ENCODE measurements around the gene SKP1.

SKP1 gene

DNA sequence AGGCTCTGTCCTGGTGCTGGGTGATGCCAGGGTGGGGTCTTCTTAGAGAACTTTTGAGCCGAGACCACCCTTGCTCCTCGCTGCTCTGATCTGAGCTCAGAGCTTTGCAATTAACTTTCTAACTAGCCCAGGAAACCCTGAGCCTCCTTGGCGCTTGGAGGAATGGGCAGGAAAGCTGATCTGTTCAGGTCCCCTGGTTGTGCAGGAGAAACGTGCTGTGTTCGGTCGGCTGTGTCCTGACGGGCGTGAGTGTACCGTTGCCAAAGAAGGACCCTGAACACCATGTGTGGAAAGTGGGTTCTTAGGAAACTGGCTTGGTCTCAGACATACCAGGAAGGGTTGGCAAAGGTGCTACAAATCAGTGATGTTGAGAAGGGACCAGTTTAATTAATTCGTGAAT is 60.5 kb downstream of the SKP1 start:
- H3K9me3 ChIP-seq (ENCODE audit: control insufficient read depth, insufficient read depth, low read depth, low read length) = no peaks in the 10 kb centered on the region
- H3K36me3 ChIP-seq (ENCODE audit: control insufficient read depth in 2 of 2, insufficient read depth in 1 of 2, low read length in 2 of 2) = peaks cover 3 to 50% of the 10 kb centered on the region in 2 experiments; a peak in 2 of 3 replicates
- H3K4me3 ChIP-seq (ENCODE audit: low read depth, low read length) = no peak overlapping the region
- H3K27ac ChIP-seq (ENCODE audit: extremely low read depth, low read depth, low read length) = no peak overlapping the region
- CTCF ChIA-PET = interaction anchor here (1.2 kb wide), 1 partner anchor 16 kb away, joined by 4 read pairs; no protein-coding TSS in a partner anchor
- no peak for TF ChIP-seq ZNF544 (tag by site-specific recombination; IDR thresholded peaks at IDR 0.05)
- no peak for TF ChIP-seq ZNF623 (tag by site-specific recombination; IDR thresholded peaks at IDR 0.05)
- TF ChIP-seq ZNF596 (tag by site-specific recombination; IDR thresholded peaks at IDR 0.05) = no peak
- no peak for TF ChIP-seq ZIC2 (tag by site-specific recombination; IDR thresholded peaks at IDR 0.05)
- TF ChIP-seq, protein P1, sequence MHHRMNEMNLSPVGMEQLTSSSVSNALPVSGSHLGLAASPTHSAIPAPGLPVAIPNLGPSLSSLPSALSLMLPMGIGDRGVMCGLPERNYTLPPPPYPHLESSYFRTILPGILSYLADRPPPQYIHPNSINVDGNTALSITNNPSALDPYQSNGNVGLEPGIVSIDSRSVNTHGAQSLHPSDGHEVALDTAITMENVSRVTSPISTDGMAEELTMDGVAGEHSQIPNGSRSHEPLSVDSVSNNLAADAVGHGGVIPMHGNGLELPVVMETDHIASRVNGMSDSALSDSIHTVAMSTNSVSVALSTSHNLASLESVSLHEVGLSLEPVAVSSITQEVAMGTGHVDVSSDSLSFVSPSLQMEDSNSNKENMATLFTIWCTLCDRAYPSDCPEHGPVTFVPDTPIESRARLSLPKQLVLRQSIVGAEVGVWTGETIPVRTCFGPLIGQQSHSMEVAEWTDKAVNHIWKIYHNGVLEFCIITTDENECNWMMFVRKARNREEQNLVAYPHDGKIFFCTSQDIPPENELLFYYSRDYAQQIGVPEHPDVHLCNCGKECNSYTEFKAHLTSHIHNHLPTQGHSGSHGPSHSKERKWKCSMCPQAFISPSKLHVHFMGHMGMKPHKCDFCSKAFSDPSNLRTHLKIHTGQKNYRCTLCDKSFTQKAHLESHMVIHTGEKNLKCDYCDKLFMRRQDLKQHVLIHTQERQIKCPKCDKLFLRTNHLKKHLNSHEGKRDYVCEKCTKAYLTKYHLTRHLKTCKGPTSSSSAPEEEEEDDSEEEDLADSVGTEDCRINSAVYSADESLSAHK (tag by site-specific recombination; IDR thresholded peaks at IDR 0.05) = no peak
- no peak for TF ChIP-seq ZNF561 (tag by site-specific recombination; IDR thresholded peaks at IDR 0.05; ENCODE audit: borderline replicate concordance)
- TF ChIP-seq ZNF366 (tag by site-specific recombination; conservative IDR thresholded peaks at IDR 0.05) = no peak
- TF ChIP-seq, protein P2, sequence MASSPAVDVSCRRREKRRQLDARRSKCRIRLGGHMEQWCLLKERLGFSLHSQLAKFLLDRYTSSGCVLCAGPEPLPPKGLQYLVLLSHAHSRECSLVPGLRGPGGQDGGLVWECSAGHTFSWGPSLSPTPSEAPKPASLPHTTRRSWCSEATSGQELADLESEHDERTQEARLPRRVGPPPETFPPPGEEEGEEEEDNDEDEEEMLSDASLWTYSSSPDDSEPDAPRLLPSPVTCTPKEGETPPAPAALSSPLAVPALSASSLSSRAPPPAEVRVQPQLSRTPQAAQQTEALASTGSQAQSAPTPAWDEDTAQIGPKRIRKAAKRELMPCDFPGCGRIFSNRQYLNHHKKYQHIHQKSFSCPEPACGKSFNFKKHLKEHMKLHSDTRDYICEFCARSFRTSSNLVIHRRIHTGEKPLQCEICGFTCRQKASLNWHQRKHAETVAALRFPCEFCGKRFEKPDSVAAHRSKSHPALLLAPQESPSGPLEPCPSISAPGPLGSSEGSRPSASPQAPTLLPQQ (tag by site-specific recombination; IDR thresholded peaks at IDR 0.05) = no peak
- no peak for TF ChIP-seq RBAK (tag by site-specific recombination; IDR thresholded peaks at IDR 0.05)
- H3K4me1 ChIP-seq (ENCODE audit: control insufficient read depth, insufficient read depth, low read length) = no peaks in the 10 kb centered on the region
- POLR2A ChIA-PET = no interaction called here

DNA sequence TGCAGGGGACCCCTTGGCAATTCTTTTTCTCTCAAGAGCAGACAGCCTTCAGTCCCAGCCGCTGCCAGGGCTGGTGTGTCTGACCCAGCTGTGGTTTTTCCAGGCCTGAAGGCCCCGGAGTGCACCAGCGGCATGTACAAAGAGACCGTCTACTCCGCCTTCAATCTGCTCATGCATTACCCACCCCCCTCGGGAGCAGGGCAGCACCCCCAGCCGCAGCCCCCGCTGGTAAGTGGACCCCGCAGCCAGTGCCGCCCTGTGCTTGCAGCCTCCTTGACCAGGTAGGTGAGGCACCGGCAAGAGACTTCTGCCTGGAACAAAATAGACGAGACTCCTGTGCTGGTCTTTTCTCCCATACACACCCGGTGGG is 61.0 kb downstream of the SKP1 start:
- Histone ChIP-seq H3K9me3 (ENCODE audit: control insufficient read depth, insufficient read depth, low read depth, low read length) (no peaks in the 10 kb centered on the region), H3K36me3 (ENCODE audit: control insufficient read depth in 2 of 2, insufficient read depth in 1 of 2, low read length in 2 of 2) (peaks cover 3 to 48% of the 10 kb centered on the region in 2 experiments; a peak in 2 of 3 replicates), H3K4me3 (ENCODE audit: low read depth, low read length) (peak overlapping the region; percentile 60), H3K4me1 (ENCODE audit: control insufficient read depth, insufficient read depth, low read length) (no peaks in the 10 kb centered on the region), H3K27ac (ENCODE audit: extremely low read depth, low read depth, low read length) (no peak overlapping the region)
- POLR2A ChIA-PET = interaction anchor here (1.1 kb wide), 1 partner anchor 9 kb away, joined by 3 read pairs; no protein-coding TSS in a partner anchor
- CTCF ChIA-PET = interaction anchor here (1.2 kb wide), 1 partner anchor 15 kb away, joined by 4 read pairs; no protein-coding TSS in a partner anchor
- TF ChIP-seq ZBTB8A (tag by site-specific recombination; IDR thresholded peaks at IDR 0.05) (no peak), ZNF16 (tag by site-specific recombination; IDR thresholded peaks at IDR 0.05; ENCODE audit: low read depth) (no peak), TRIM28 (IDR thresholded peaks at IDR 0.05; ENCODE audit: borderline replicate concordance, low read length) (no peak), ZNF335 (tag by site-specific recombination; conservative IDR thresholded peaks at IDR 0.05) (0 out of 2 replicates have a peak, but pooled peaks have one; percentile 1), ZNF157 (tag by site-specific recombination; IDR thresholded peaks at IDR 0.05) (no peak)

DNA sequence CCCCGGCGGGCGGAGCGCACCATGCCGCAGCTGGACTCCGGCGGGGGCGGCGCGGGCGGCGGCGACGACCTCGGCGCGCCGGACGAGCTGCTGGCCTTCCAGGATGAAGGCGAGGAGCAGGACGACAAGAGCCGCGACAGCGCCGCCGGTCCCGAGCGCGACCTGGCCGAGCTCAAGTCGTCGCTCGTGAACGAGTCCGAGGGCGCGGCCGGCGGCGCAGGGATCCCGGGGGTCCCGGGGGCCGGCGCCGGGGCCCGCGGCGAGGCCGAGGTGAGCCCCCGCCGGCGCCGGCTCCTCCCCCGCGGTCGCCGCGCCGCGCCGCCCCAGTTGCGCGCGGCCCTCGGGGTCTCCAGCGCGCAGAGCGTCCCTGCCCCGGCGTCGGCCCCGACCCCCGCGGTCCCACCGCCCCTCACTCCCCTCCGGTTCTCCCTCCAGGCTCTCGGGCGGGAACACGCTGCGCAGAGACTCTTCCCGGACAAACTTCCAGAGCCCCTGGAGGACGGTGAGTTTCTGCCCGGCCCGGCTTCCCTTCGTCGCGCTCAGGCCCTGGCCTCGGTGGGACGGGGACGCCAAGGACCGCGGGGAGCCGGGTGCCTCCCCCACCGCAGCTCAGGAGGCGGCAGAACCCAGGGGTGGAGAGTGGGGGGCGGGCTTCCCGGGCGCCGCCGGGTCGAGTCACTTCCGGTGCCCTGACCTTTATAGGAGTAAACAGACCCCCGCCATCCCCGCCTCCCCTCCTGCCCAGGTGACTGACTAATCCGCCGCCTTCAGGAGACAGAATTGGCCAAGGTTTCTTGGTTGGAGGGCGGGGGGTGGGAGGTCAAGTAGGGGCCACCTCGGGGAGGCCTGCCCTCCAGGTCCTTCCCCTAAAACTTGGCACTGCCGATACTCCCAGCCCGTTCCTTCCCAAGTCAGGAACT is 61.6 kb downstream of the SKP1 start:
- H3K27ac ChIP-seq (ENCODE audit: extremely low read depth, low read depth, low read length) = peak overlapping the region; percentile 56; the same call in 1 of the 2 replicates
- no peaks in the 10 kb centered on the region for H3K9me3 ChIP-seq (ENCODE audit: control insufficient read depth, insufficient read depth, low read depth, low read length)
- peaks cover 3 to 41% of the 10 kb centered on the region in 2 experiments; a peak in 2 of 3 replicates for H3K36me3 ChIP-seq (ENCODE audit: control insufficient read depth in 2 of 2, insufficient read depth in 1 of 2, low read length in 2 of 2)
- CTCF ChIA-PET = interaction anchor here (0.5 to 6.5 kb wide), 5 partner anchors 16 to 74 kb away, joined by 3 to 56 read pairs (median 28); no protein-coding TSS in a partner anchor
- POLR2A ChIA-PET = interaction anchor here (0.9 to 1.1 kb wide), 2 partner anchors 10 to 110 kb away, joined by 3 read pairs; partner anchors contain the start of gene VDAC1
- H3K4me3 ChIP-seq (ENCODE audit: low read depth, low read length) = peak overlapping the region; percentile 60
- no peaks in the 10 kb centered on the region for H3K4me1 ChIP-seq (ENCODE audit: control insufficient read depth, insufficient read depth, low read length)
- TF ChIP-seq GLIS1 (tag by site-specific recombination; IDR thresholded peaks at IDR 0.05) = peak; percentile 91
- TF ChIP-seq ZBTB8A (tag by site-specific recombination; IDR thresholded peaks at IDR 0.05) = peak; percentile 60
- TF ChIP-seq, protein P3, sequence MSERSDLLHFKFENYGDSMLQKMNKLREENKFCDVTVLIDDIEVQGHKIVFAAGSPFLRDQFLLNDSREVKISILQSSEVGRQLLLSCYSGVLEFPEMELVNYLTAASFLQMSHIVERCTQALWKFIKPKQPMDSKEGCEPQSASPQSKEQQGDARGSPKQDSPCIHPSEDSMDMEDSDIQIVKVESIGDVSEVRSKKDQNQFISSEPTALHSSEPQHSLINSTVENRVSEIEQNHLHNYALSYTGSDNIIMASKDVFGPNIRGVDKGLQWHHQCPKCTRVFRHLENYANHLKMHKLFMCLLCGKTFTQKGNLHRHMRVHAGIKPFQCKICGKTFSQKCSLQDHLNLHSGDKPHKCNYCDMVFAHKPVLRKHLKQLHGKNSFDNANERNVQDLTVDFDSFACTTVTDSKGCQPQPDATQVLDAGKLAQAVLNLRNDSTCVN (tag by site-specific recombination; optimal IDR thresholded peaks at IDR 0.05) = peak; percentile 62
- TF ChIP-seq, protein P4, sequence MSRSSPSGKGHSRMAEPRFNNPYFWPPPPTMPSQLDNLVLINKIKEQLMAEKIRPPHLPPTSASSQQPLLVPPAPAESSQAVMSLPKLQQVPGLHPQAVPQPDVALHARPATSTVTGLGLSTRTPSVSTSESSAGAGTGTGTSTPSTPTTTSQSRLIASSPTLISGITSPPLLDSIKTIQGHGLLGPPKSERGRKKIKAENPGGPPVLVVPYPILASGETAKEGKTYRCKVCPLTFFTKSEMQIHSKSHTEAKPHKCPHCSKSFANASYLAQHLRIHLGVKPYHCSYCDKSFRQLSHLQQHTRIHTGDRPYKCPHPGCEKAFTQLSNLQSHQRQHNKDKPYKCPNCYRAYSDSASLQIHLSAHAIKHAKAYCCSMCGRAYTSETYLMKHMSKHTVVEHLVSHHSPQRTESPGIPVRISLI (tag by site-specific recombination; IDR thresholded peaks at IDR 0.05) = no peak
- peak; percentile 14; the same call in 1 of the 2 replicates for TF ChIP-seq KLF10 (tag by site-specific recombination; IDR thresholded peaks at IDR 0.05)
- TF ChIP-seq KLF8 (tag by site-specific recombination; IDR thresholded peaks at IDR 0.05) = peak; percentile 21; the same call in 1 of the 2 replicates
- no peak for TF ChIP-seq ZNF366 (tag by site-specific recombination; conservative IDR thresholded peaks at IDR 0.05)
- peak; percentile 42; the same call in 1 of the 2 replicates for TF ChIP-seq SP7 (tag by site-specific recombination; IDR thresholded peaks at IDR 0.05)
- 0 out of 2 replicates have a peak, but pooled peaks have one; percentile 26 for TF ChIP-seq ZNF423 (tag by site-specific recombination; IDR thresholded peaks at IDR 0.05)
- peak; percentile 56 for TF ChIP-seq ZNF335 (tag by site-specific recombination; conservative IDR thresholded peaks at IDR 0.05)
- TF ChIP-seq EGR2 (tag by site-specific recombination; IDR thresholded peaks at IDR 0.05; ENCODE audit: low read depth) = peak; percentile 78

Measured in HEK293 (cell line).